ENCODE data around the gene PSMD11. TPM values are rescaled to one million over a fixed set of nuclear protein-coding genes. Genes with fewer than 3 reads are reported as not detected.

Gene PSMD11
- polyA plus RNA-seq, 2 of the 4 experiments (the other 2 are of a cell fraction), result 195 to 228 TPM

- CTCF ChIA-PET, result interaction anchor here (3.3 kb wide), 1 partner anchor 14 kb away, joined by 21 read pairs; the partner anchor contains the start of gene PSMD11
- FAIRE-seq (no peak), DNase-seq (ENCODE audit: low read depth in 1 of 2, low spot score in 1 of 2) (no peak), ATAC-seq (no peak)
- Histone ChIP-seq H3K4me2 (no peak overlapping the region), H3K9me3 (no peaks in the 10 kb centered on the region), H3K4me3 (no peak overlapping the region), H3K4me1 (0 out of 3 replicates have a peak, but pooled peaks cover 3% of the 10 kb centered on the region), H3K27ac (no peak overlapping the region)
- no peak for TF ChIP-seq POLR2A (IDR thresholded peaks at IDR 0.05; ENCODE audit: low read length)
- TF ChIP-seq RAD21 (conservative IDR thresholded peaks at IDR 0.05 in 1 of 2, IDR thresholded peaks at IDR 0.05 in 1 of 2), result no peak
- TF ChIP-seq CHD2 (IDR thresholded peaks at IDR 0.05; ENCODE audit: low read length, partially characterized antibody), result no peak
- TF ChIP-seq ZSCAN20 (CRISPR knock-in tag; IDR thresholded peaks at IDR 0.05), result no peak
- POLR2A ChIA-PET, result no interaction called here
Measured at GRCh38 chr17:32458371-32458770, 14.1 kb downstream of the PSMD11 start.

GRCh38 chr17:32460054-32460453 lies 15.7 kb downstream of the PSMD11 start:
- no peak overlapping the region for H3K4me3 ChIP-seq
- TF ChIP-seq ATOH8 (CRISPR knock-in tag; IDR thresholded peaks at IDR 0.05; ENCODE audit: low read depth) (no peak), FOSL2 (IDR thresholded peaks at IDR 0.05) (no peak), FOSL2 (CRISPR knock-in tag; IDR thresholded peaks at IDR 0.05) (no peak), CBX2 (IDR thresholded peaks at IDR 0.05; ENCODE audit: borderline replicate concordance, low read depth) (no peak), HES2 (IDR thresholded peaks at IDR 0.05) (no peak)
- ChIA-PET POLR2A (no interaction called here), CTCF (interaction anchor here (8.6 to 8.8 kb wide), 2 partner anchors 13 to 20 kb away, joined by 138 to 298 read pairs; partner anchors contain the start of genes CDK5R1 and PSMD11)
- WGBS (ENCODE audit: missing lambda C conversion rate), result 94% methylated on average over 4 of the region's 4 CpGs
- H3K4me1 ChIP-seq, result 0 out of 3 replicates have a peak, but pooled peaks cover 3% of the 10 kb centered on the region
- H3K4me2 ChIP-seq, result no peak overlapping the region
- ATAC-seq, result no peak
- H3K27ac ChIP-seq, result no peak overlapping the region
- no peak for FAIRE-seq
- DNase-seq (ENCODE audit: low read depth in 1 of 2, low spot score in 1 of 2), result no peak
- H3K9me3 ChIP-seq, result no peaks in the 10 kb centered on the region

GRCh38 chr17:32461498-32461852 lies 17.2 kb downstream of the PSMD11 start:
- no peak overlapping the region for H3K4me2 ChIP-seq
- FAIRE-seq, result no peak
- DNase-seq (ENCODE audit: low read depth in 1 of 2, low spot score in 1 of 2), result no peak
- POLR2A ChIA-PET, result no interaction called here
- WGBS (ENCODE audit: missing lambda C conversion rate), result 50% methylated on average over 4 of the region's 4 CpGs
- no peak overlapping the region for H3K27ac ChIP-seq
- ATAC-seq, result peak; percentile 48 to 62
- H3K4me3 ChIP-seq, result no peak overlapping the region
- TF ChIP-seq TFCP2L1 (CRISPR knock-in tag; IDR thresholded peaks at IDR 0.05) (no peak), HOXA7 (CRISPR knock-in tag; IDR thresholded peaks at IDR 0.05) (no peak), NPAS2 (CRISPR knock-in tag; IDR thresholded peaks at IDR 0.05; ENCODE audit: borderline replicate concordance) (no peak), TP53 (CRISPR knock-in tag; IDR thresholded peaks at IDR 0.05) (no peak), USF2 (IDR thresholded peaks at IDR 0.05) (no peak), FOXS1 (CRISPR knock-in tag; IDR thresholded peaks at IDR 0.05) (no peak), RAD21 (conservative IDR thresholded peaks at IDR 0.05 in 1 of 2, IDR thresholded peaks at IDR 0.05 in 1 of 2) (no peak), ZC3H11A (IDR thresholded peaks at IDR 0.05) (no peak), JUN (IDR thresholded peaks at IDR 0.05) (no peak), ATOH8 (CRISPR knock-in tag; IDR thresholded peaks at IDR 0.05; ENCODE audit: low read depth) (no peak), CTCF (IDR thresholded peaks at IDR 0.05) (no peak), EHMT2 (IDR thresholded peaks at IDR 0.05; ENCODE audit: low read depth) (no peak), CHD4 (IDR thresholded peaks at IDR 0.05; ENCODE audit: borderline replicate concordance) (no peak)
- no peaks in the 10 kb centered on the region for H3K9me3 ChIP-seq
- H3K4me1 ChIP-seq, result 0 out of 3 replicates have a peak, but pooled peaks cover 3% of the 10 kb centered on the region
- CTCF ChIA-PET, result interaction anchor here (0.6 to 8.8 kb wide), 31 partner anchors 8 to 905 kb away, joined by 3 to 298 read pairs (median 4); partner anchors contain the start of genes CDK5R1 and PSMD11

Data from A549 (cell line).